22Rv1 (cell line): ENCODE results near the gene RTP5.

ENCODE experiments used
- H3K27ac ChIP-seq: fragments of 450-650 bp; 2 replicates; pipeline ENCODE4 v1.5.1; 2017
- ZFX ChIP-seq: fragments of 450-650 bp; IDR thresholded peaks from 2 replicates; pipeline ENCODE4 v1.6.1; 2017; ENCODE audit warnings: antibody characterized with exemption, borderline replicate concordance
- TF ChIP-seq, protein P1 (sequence below): fragments of 450-650 bp; IDR thresholded peaks from 2 replicates; pipeline ENCODE4 v1.5.1; 2017; ENCODE audit warnings: mild to moderate bottlenecking

Gene RTP5

DNA sequence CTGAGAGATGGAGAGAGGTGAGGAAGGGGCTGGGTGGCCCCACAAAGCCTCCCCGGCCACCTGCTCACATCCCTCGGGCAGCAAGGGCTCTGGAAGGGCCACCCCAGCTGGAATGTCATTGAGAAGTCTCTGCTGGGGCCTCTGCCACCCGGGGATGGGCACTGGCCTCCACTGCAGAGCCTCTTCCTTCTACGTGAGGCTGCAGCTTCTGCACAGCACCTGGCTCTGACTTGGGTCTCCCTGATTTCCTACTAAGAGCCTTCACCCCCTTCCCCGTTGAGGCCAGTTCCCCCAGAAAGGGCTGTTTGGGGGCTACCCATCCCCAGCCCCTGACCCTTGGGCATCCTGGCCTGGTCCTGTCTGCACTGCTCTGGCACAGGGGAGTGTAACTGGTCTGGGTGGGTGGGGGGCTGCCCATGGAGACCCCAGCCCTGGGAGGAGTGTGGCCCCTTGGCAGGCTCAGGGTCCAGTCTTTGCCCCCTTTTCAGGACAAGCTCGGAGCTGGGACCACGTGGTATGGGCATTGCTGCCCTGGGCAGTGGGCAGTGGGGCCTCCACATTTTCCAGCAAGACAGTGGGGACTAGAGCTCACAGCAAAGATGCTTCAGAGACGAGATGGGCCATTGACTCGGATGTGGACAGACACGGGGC is 16.4 kb upstream of the RTP5 start:
- TF ChIP-seq, protein P1, sequence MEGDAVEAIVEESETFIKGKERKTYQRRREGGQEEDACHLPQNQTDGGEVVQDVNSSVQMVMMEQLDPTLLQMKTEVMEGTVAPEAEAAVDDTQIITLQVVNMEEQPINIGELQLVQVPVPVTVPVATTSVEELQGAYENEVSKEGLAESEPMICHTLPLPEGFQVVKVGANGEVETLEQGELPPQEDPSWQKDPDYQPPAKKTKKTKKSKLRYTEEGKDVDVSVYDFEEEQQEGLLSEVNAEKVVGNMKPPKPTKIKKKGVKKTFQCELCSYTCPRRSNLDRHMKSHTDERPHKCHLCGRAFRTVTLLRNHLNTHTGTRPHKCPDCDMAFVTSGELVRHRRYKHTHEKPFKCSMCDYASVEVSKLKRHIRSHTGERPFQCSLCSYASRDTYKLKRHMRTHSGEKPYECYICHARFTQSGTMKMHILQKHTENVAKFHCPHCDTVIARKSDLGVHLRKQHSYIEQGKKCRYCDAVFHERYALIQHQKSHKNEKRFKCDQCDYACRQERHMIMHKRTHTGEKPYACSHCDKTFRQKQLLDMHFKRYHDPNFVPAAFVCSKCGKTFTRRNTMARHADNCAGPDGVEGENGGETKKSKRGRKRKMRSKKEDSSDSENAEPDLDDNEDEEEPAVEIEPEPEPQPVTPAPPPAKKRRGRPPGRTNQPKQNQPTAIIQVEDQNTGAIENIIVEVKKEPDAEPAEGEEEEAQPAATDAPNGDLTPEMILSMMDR, result no peak
- no peak for TF ChIP-seq ZFX
- no peak overlapping the region for H3K27ac ChIP-seq

DNA sequence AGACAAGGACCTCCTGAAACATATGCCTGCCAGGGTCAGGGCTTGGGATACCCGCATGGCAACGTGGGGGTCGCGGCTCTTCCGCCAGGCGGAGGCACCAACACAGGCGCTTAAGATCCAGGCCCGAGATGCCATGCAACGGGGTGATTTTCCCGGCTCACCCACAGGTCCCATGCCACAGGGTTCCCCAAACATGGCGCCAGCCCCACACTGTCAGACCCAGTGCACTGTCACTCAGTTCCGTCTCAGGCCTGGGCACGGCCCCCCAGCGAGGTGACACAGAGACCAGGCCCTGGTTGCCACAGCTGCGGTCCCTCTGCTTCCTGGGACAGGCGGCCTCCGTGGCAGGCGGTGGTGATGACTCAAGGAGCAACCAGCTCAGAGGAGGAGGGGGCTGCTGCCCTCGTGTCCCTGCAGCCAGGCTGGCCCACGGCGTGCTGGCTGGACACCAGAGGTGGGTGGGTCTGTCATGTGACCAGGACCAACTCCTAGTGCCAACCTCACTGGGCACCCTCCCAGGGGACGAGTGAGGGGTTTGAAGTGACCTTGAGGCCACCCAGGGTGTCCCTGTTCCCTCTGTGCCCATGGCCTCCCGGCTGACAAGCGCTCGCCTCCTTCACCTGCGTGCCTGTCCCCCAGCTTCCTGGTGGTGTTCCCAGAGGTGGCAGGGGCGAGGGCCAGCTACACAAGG is 15.7 kb upstream of the RTP5 start:
- TF ChIP-seq, protein P1, result no peak
- TF ChIP-seq ZFX, result no peak
- H3K27ac ChIP-seq, result no peak overlapping the region

DNA sequence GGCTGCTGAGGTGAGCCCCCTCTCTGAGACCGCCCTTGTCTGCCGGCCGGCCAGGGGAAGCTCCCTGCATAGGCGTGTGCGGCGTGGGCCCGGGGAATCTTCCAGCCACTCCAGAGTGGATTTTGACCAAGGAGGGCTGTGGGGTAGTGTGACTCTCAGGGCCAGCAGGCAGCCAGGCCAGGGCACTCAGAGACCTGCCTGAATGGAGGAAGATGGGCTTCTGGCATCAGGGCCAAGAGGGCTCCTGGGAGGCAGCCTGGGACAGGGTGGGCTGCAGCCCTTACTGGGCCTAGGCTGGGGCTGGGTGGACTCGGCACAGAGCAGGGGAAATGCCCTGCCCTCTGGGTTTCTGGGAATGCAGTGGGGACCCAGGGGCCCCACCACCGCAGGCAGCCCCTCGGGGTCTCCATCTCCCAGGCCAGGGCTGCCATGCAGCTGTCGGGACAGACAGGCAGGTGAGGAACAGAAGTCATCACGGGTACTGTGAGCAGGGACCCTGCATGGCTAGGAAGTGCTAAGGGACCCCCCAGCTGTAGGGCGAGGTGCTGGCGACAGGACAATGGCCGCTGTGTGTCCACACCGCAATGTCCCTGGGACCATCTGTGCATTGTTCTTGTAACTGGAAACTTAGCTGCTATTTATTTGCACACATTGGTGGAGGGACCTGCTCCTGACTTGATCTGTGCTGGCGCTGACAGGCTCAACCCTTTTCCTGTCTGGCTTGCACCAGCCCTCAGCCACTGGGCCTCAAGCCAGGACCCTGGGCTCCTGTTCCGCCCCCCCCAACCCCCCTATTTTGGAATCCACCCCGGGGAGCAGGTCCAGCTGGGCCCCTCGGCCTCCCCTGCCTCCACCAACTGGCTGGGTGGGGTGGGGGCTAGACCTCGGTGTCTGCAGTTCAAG is 14.9 kb upstream of the RTP5 start:
- no peak overlapping the region for H3K27ac ChIP-seq
- TF ChIP-seq, protein P1, result no peak
- TF ChIP-seq ZFX, result no peak

DNA sequence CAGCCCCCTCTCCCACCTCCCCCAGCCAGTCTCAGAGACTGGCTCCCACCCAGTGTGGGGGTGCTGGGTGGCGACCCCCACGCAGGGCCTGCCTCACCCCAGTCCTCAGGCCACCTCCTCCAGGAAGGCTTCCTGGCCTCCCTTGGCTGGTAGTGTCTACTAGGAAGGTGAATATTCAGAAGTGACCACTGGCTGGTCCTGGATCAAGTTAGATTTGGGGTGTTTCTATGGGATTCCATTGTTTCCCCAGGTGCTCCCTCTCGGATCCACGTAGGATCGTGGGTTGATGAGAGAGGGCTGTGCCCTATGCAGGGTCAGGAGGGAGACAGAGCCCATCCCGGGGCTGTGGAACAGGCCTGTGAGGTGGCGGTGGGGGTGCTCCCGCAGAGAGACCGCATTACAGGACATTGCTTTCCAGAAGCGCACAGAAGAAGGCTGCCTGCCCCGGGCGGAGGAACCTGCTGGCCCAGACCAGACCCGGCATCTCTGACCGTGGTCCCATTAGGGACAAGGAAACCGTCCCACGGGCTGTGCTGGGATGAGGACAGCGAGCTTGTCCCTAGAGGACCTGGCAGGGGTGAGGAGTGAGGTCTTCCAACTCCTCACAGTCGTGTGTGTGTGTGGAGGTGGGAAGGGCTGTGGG is 14.2 kb upstream of the RTP5 start:
- no peak for TF ChIP-seq ZFX
- TF ChIP-seq, protein P1, result no peak
- no peak overlapping the region for H3K27ac ChIP-seq

DNA sequence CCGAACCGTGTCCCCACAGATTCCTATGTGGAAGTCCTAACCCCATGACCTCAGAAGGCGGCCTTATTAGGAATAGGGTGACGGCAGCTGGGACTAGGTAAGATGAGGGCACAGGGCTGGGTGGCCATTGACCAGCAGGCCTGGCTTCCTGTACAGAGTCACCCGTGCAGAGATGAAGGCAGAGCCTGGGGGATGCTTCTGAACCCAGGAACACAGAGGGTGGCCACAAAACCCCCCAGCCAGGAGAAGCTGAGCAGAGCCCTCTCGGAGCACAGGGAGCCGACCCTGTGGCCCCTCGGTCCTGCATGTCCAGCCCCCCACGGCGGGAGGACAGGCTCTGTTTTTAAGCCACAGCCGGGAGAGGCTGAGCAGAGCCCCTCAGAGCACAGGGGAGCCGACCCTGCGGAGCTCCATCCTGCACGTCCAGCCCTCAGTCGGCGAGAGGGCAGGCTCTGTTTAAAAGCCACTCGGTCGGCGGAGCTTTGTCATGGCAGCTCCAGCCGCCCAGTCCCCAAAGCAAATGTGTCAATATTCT is 13.6 kb upstream of the RTP5 start:
- TF ChIP-seq, protein P1, result no peak
- no peak for TF ChIP-seq ZFX
- no peak overlapping the region for H3K27ac ChIP-seq

DNA sequence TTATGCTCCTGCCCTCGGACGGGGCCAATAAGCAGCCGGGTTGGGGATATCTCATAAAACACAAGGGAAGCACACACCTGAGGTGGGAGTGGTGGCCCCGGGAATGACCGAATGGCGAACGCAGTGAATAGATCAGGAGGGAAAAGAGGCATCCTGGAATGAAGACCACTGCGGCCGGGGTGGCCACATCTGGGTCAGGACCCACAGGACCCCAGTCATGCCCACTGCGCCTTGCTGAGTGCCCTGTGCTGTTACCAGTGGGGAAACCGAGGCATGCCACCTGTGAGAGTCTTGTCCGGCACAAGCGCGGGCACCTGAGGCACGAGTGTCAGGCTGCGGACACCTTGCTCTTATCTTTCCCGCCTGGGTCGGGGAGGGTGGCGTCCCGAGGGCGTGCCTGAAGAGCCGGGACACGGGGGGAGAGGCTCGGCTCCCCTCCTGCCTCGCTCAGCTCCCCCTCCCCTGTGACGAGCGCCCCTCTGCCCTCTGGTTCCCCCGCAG is 12.4 kb upstream of the RTP5 start:
- no peak overlapping the region for H3K27ac ChIP-seq
- TF ChIP-seq, protein P1, result no peak
- no peak for TF ChIP-seq ZFX
